Measurements from ENCODE around the gene CREB1.

Gene CREB1

DNA sequence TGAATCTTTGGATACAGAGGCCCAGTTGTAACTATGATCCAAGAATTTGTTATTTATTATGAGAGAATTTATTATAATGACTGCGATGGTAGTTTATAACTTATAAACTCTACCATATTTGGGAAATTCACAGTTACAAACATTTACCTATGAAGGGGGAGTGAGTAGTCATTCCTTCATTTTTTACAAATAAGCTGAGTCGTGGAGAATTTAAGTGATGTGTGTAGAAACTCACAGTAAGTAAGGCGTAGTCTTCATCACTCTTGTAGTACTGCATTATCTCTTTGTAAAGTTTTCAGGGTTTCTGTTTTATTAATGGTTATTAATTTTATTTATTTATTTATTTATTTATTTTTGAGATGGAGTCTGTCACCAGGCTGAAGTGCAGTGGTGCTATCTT, 13.5 kb downstream of the CREB1 start:
- DNase-seq (ENCODE audit: low read depth): no peak

GRCh38 chr2:207546822-207547221, 17.1 kb downstream of the CREB1 start:
- DNase-seq (ENCODE audit: low read depth): peak; percentile 28

GRCh38 chr2:207549145-207549544, 19.4 kb downstream of the CREB1 start:
- no peak for DNase-seq (ENCODE audit: low read depth)

- peak; percentile 64 for DNase-seq (ENCODE audit: low read depth)
Observed at GRCh38 chr2:207558079-207558491, 28.3 kb downstream of the CREB1 start.

DNA sequence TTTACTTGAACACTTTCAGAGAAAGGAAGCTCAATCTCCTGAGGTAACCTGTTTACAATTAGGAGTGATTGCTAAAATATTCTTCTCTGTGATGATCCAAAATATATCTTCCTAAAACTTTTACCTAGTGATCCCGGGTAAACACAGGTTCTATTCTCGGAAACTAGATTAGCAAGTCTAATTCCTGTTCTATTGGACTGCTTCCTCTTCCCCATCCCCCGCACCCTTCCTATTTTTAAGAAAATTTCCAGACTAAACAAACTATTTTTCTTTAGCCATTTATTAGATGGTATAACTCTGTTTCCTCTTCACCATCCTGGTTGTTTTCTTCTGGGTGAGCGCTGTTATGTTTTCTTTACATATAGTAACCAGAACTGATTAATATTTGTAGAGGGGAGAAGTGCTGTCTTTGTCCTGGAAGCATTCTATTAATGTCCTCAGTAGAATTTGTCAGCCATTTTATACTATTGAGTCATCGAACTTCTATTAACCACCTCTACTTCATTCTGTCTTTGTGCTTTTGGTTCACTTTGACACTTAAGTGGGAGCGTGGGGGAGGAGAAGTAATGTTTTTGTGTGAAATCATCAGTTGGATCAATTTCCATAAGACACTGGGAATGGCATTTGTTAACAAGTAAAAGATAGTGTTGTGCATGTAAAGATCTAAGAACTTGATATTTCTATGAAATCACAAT, 31.8 kb downstream of the CREB1 start:
- DNase-seq (ENCODE audit: low read depth): no peak

GRCh38 chr2:207565736-207566500, 36.2 kb downstream of the CREB1 start:
- no peak for DNase-seq (ENCODE audit: low read depth)

DNA sequence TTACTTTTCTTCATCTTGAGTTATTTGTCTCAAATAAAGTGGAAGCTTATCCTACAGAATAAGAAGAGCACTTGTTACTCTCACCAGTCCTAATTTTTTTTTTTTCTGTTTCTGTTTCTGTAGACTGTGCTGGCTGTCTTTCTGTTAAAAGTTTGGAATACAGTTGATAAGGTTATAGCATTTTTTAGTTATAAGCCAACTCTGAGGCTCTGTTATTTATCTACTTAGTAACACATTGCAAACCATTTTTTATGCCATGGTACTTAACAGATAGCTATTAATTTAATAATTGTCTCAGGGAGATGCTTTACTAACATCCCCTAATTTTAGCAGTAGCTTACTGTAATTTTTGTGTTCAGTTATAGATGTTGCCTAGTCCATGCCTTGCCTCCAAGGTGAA, 37.9 kb downstream of the CREB1 start:
- no peak for DNase-seq (ENCODE audit: low read depth)

- no peak for DNase-seq (ENCODE audit: low read depth)
Observed at GRCh38 chr2:207571370-207571769, 41.6 kb downstream of the CREB1 start.

DNA sequence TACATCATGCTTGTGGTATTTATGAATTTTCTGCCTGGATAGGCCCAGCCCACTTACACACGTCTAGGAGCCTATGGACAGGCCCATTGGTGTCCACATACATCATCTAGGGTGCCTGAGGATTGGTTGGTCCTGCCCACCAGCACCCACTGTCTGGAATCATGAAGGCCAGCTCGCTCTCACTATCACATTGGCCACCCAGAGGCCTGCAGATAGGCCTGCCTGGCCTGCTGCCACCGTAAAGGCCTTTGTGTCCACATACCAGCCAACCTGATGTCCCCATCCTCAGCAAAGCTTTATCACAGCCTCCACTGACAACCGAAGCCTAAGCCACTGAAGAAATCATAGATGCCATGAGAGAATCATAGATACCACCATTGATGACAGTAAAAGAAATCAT, 55.2 kb downstream of the CREB1 start:
- DNase-seq (ENCODE audit: low read depth): no peak

GRCh38 chr2:207587305-207587704, 57.5 kb downstream of the CREB1 start:
- no peak for DNase-seq (ENCODE audit: low read depth)

DNA sequence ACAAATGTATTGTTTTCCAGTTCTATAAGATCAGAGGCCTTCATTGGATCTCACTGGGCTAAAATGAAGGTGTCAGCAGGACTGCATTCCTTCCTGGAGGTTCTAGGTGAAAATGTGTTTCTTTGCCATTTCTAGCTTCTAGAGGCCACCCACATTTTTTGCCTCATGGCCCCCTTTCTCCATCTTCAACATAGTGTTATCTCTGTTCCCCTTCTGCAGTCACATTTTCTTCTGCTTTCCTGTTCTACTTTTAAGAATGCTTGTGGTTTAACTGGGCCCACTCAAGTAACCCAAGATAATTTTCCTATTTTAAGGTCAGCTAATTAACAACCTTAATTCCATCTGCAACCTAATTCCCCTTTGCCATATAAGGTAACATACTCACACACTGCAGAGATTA, 59.4 kb downstream of the CREB1 start:
- DNase-seq (ENCODE audit: low read depth): no peak

GRCh38 chr2:207593277-207593676, 63.5 kb downstream of the CREB1 start:
- no peak for DNase-seq (ENCODE audit: low read depth)

- no peak for DNase-seq (ENCODE audit: low read depth)
Observed at GRCh38 chr2:207594264-207594663, 64.5 kb downstream of the CREB1 start.

GRCh38 chr2:207594731-207595130, 65.0 kb downstream of the CREB1 start:
- no peak for DNase-seq (ENCODE audit: low read depth)

DNA sequence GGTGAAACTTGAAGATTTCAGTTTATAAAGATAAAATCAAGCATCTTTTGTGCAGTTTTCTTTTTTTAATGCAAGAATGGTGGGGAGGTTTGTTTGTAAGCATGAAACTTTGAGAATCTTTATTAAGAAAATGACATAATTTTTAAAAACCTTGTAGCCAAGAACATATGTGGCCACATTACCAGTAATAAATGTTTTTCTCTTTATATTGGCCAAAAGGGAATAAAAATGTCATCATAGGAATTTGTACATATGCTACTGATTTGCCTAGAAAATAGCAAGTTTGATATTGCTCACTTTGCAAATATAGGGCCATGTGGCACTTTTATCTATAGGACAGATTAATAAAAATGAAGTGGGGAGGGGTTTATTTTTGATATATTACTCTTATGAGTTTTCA, 69.9 kb downstream of the CREB1 start:
- no peak for DNase-seq (ENCODE audit: low read depth)

DNA sequence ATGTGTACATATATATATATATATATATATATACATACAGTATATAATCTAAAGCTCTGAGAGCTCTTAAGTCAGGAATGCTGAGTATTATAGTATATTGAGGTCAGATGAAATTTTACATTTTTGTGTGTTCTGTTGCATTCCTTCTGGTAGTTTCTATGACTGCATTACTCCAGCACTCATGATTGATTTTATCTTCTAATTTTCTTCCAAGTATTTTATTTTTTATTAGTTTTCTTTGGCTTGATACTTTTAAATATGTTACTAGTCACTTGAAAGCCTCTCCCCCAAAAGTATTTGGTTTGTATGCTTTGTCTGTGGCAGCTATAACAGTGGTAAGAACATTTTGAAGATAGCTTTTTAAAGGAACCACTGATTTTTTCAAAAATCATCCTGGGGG, 70.5 kb downstream of the CREB1 start:
- peak; percentile 11 for DNase-seq (ENCODE audit: low read depth)

DNA sequence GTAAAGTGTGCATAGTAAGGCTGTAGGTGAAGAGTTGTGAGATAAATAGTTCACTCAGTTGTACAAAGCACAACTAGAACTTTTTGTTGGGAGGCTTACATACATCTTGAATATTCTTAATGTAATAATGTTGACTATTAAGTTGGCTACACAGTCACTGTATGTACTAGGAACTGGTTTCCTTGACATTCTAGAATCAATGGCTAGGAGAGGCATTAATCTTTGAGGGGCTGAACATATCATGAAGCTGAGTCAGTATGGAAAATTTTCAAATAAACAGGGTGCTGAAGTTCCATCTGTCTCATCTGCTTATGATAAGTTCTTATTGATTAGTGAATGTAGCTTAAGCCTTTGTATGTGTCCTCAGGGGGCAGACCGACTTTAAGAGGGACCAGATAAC, 72.0 kb downstream of the CREB1 start:
- no peak for DNase-seq (ENCODE audit: low read depth)

DNA sequence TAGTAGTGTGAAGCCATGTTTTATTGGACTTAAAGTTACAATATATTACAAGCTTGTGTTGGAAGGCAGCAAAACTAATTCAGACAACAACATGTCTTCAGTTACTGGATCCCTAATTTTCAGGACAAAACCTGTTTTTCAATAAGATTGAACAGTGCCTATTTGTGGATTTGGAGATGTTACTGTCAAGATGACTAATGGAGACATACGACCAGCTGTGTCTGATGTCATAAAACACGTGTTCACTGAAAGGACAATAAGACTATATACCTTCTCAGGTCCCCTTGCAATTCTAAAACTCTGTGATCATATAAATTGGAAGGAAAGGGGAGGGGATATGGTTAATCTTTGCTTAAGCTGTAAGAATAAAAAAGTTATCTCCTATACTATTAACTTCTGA, 73.7 kb downstream of the CREB1 start:
- no peak for DNase-seq (ENCODE audit: low read depth)

DNA sequence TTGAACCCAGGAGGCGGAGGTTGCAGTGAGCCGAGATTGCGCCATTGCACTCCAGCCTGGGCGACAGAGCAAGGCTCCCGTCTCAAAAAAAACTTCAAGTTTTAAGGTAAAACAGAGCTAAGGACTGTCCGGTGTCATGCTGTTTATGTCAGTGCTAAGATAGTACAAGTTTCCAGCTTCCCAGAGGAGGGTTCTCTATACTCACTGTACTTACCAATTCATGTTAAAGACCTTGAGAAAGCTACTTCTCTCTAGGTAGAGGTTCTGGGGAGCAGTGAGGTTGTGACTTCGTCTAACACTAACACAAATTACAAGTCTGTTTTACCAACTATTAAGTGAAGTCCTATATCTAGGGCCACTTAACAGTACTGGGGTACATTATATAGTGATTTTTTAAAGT, 76.6 kb downstream of the CREB1 start:
- no peak for DNase-seq (ENCODE audit: low read depth)

DNA sequence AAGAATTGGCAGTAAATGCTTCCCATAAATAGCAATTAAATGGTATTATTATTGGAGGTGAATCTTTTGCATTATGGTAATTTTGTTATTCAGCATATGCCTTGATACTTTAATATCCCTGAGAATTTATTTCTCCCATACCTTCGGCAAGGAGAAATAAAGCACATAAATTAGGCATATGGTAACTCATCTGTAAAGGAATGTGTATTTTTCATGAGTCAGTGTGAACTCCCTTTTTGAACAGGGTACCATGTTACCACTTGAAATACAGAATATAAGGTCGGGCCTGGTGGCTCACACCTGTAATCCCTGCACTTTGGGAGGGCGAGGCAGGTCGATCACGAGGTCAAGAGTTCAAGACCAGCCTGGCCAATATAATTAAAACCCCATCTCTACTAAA, 77.1 kb downstream of the CREB1 start:
- no peak for DNase-seq (ENCODE audit: low read depth)

DNA sequence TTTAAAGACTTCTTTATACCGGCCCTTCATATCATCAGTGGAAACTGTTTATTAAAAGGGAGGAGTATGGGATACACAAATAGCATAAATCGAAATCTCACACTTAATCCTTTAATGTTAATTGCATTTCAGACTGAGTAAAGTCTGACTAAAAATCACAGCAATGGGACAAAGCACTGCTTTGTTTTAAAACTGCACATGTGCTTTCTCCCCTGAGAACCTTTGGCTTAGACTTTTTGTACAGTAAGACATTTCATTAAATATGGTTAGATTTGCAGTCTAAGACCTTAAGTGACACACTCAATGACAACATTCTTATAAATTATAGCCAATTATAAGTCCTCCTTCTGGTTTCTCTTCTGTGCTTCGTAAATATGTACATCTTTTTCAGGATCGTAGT, 83.0 kb downstream of the CREB1 start:
- DNase-seq (ENCODE audit: low read depth): no peak

- no peak for DNase-seq (ENCODE audit: low read depth)
Observed at GRCh38 chr2:207614824-207615223, 85.1 kb downstream of the CREB1 start.

- DNase-seq (ENCODE audit: low read depth): no peak
Observed at GRCh38 chr2:207616185-207616584, 86.4 kb downstream of the CREB1 start.

All from GM04503 (cell line).